GM18508 (cell line): Measurements from ENCODE around the gene GATAD2A.

ENCODE experiments used
- ATAC-seq: cut with Tn5 transposase; IDR thresholded peaks from one replicate; pipeline ENCODE4 v1.9.1; 2021; ENCODE audit warnings: moderate number of reproducible peaks; ENCODE audit not compliant: insufficient read depth, unreplicated experiment

Gene GATAD2A

GRCh38 chr19:19540715-19541515 lies 135.4 kb downstream of the GATAD2A start:
- no peak for ATAC-seq

GRCh38 chr19:19541616-19542015 lies 136.1 kb downstream of the GATAD2A start:
- ATAC-seq, result no peak

- no peak for ATAC-seq
Measured at GRCh38 chr19:19542507-19542906, 137.0 kb downstream of the GATAD2A start.

GRCh38 chr19:19543101-19543500 lies 137.6 kb downstream of the GATAD2A start:
- ATAC-seq, result no peak

GRCh38 chr19:19543640-19544039 lies 138.2 kb downstream of the GATAD2A start:
- no peak for ATAC-seq

GRCh38 chr19:19544257-19544953 lies 138.9 kb downstream of the GATAD2A start:
- no peak for ATAC-seq

GRCh38 chr19:19544954-19545591 lies 139.6 kb downstream of the GATAD2A start:
- ATAC-seq, result no peak

- no peak for ATAC-seq
Measured at GRCh38 chr19:19545707-19546106, 140.2 kb downstream of the GATAD2A start.

GRCh38 chr19:19546751-19547162 lies 141.3 kb downstream of the GATAD2A start:
- no peak for ATAC-seq

- no peak for ATAC-seq
Measured at GRCh38 chr19:19547674-19548336, 142.3 kb downstream of the GATAD2A start.

- no peak for ATAC-seq
Measured at GRCh38 chr19:19548915-19549759, 143.7 kb downstream of the GATAD2A start.

- no peak for ATAC-seq
Measured at GRCh38 chr19:19549804-19550464, 144.5 kb downstream of the GATAD2A start.

GRCh38 chr19:19550485-19550929 lies 145.0 kb downstream of the GATAD2A start:
- ATAC-seq, result no peak

- no peak for ATAC-seq
Measured at GRCh38 chr19:19550972-19551852, 145.7 kb downstream of the GATAD2A start.

- no peak for ATAC-seq
Measured at GRCh38 chr19:19551853-19552192, 146.3 kb downstream of the GATAD2A start.

GRCh38 chr19:19552798-19553197 lies 147.3 kb downstream of the GATAD2A start:
- no peak for ATAC-seq

GRCh38 chr19:19553670-19554069 lies 148.2 kb downstream of the GATAD2A start:
- ATAC-seq, result no peak
